MCF 10A (cell line): ENCODE results near the gene C6orf47. TPM values are rescaled to one million over a fixed set of nuclear protein-coding genes. Genes with fewer than 3 reads are reported as not detected.

ENCODE experiments used
- BruUV-seq: library from RNA; stranded (reverse); fragments of 400-500 nt; replicated peaks from 2 replicates; lab custom pipeline; 2021; lab: Mats Ljungman, UMichigan
- CTCF ChIA-PET: fragments of 300-600 bp; sonication (Branson Sonifier 250); formaldehyde crosslinking; extraction: SDS; loops from one replicate; lab custom pipeline; 2021; ENCODE audit warnings: antibody characterized with exemption, inconsistent platforms; lab: Yijun Ruan, JAX
- POLR2A ChIA-PET: fragments of 300-600, 350-650 bp; sonication (Branson Sonifier 250); formaldehyde crosslinking; extraction: SDS; loops from one replicate; lab custom pipeline; 2020; ENCODE audit warnings: antibody characterized with exemption, inconsistent platforms; lab: Yijun Ruan, JAX
- DNase-seq: peaks from one replicate; pipeline ENCODE4 v3.0.0-alpha.2; 2018; ENCODE audit not compliant: unreplicated experiment
- H3K27ac Mint-ChIP-seq: one replicate; pipeline ENCODE4 v1.8.0; 2022; ENCODE audit warnings: mild to moderate bottlenecking, low read depth, mixed read lengths; ENCODE audit not compliant: unreplicated experiment
- H3K27me3 Mint-ChIP-seq: one replicate; pipeline ENCODE4 v1.8.0; 2022; ENCODE audit warnings: mixed read lengths; ENCODE audit not compliant: insufficient read depth, unreplicated experiment
- H3K36me3 Mint-ChIP-seq: one replicate; pipeline ENCODE4 v1.8.0; 2022; ENCODE audit warnings: mild to moderate bottlenecking, moderate library complexity, mixed read lengths; ENCODE audit not compliant: insufficient read depth, unreplicated experiment
- H3K4me1 Mint-ChIP-seq: one replicate; pipeline ENCODE4 v1.8.0; 2022; ENCODE audit warnings: mixed read lengths; ENCODE audit not compliant: insufficient read depth, unreplicated experiment
- H3K4me3 Mint-ChIP-seq: one replicate; pipeline ENCODE4 v1.8.0; 2022; ENCODE audit warnings: mild to moderate bottlenecking, moderate library complexity, mixed read lengths; ENCODE audit not compliant: unreplicated experiment
- H3K9me3 Mint-ChIP-seq: one replicate; pipeline ENCODE4 v1.8.0; 2022; ENCODE audit warnings: mixed read lengths; ENCODE audit not compliant: unreplicated experiment
- intact Hi-C: fragments of 100-400 bp; cut with micrococcal nuclease; formaldehyde crosslinking; loops from 2 replicates; pipeline ENCODE4 v1.14.1; 2022
- total RNA-seq: library from RNA; stranded (reverse); gene quantifications from 2 replicates; pipeline ENCODE4 v1.2.3, GENCODE V29; 2022
- TF ChIP-seq, protein P1 (sequence below): fragments of 200-600 bp; IDR thresholded peaks from one replicate; pipeline ENCODE4 v1.8.0; 2022; ENCODE audit warnings: antibody characterized with exemption, mild to moderate bottlenecking; ENCODE audit not compliant: unreplicated experiment

C6orf47 gene
- total RNA-seq, 1 experiment from 2014 or later: 15.5 TPM

GRCh38 chr6:31706599-31706998 lies 46.0 kb upstream of the C6orf47 start, which contains the start of gene LY6G6F:
TSS of gene LY6G6F (plus strand) at chr6:31706866. CDS start at chr6:31706907, 41 bp downstream.
- peaks cover 12% of the 10 kb centered on the region for H3K4me1 Mint-ChIP-seq
- TF ChIP-seq, protein P1, sequence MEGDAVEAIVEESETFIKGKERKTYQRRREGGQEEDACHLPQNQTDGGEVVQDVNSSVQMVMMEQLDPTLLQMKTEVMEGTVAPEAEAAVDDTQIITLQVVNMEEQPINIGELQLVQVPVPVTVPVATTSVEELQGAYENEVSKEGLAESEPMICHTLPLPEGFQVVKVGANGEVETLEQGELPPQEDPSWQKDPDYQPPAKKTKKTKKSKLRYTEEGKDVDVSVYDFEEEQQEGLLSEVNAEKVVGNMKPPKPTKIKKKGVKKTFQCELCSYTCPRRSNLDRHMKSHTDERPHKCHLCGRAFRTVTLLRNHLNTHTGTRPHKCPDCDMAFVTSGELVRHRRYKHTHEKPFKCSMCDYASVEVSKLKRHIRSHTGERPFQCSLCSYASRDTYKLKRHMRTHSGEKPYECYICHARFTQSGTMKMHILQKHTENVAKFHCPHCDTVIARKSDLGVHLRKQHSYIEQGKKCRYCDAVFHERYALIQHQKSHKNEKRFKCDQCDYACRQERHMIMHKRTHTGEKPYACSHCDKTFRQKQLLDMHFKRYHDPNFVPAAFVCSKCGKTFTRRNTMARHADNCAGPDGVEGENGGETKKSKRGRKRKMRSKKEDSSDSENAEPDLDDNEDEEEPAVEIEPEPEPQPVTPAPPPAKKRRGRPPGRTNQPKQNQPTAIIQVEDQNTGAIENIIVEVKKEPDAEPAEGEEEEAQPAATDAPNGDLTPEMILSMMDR: no peak
- CTCF ChIA-PET: no interaction called here
- H3K9me3 Mint-ChIP-seq: no peaks in the 10 kb centered on the region
- H3K27me3 Mint-ChIP-seq: no peaks in the 10 kb centered on the region
- no peak within 1 kb of the TSS for H3K4me3 Mint-ChIP-seq
- DNase-seq: no peak
- intact Hi-C loops: no loop called here
- H3K36me3 Mint-ChIP-seq: peaks cover 6% of the 10 kb centered on the region
- no TSS peak for BruUV-seq
- no peak within 1 kb of the TSS for H3K27ac Mint-ChIP-seq
- POLR2A ChIA-PET: no interaction called here

- BruUV-seq: no TSS peak
- DNase-seq: no peak
- Mint-ChIP-seq H3K27ac (no peak overlapping the region), H3K4me1 (peaks cover 7% of the 10 kb centered on the region), H3K36me3 (peaks cover 6% of the 10 kb centered on the region), H3K4me3 (no peak overlapping the region), H3K27me3 (no peaks in the 10 kb centered on the region), H3K9me3 (no peaks in the 10 kb centered on the region)
- TF ChIP-seq, protein P1: no peak
- intact Hi-C loops: no loop called here
- ChIA-PET CTCF (no interaction called here), POLR2A (no interaction called here)
These were observed 45.4 kb upstream of the C6orf47 start for GRCh38 chr6:31705931-31706330.

DNA sequence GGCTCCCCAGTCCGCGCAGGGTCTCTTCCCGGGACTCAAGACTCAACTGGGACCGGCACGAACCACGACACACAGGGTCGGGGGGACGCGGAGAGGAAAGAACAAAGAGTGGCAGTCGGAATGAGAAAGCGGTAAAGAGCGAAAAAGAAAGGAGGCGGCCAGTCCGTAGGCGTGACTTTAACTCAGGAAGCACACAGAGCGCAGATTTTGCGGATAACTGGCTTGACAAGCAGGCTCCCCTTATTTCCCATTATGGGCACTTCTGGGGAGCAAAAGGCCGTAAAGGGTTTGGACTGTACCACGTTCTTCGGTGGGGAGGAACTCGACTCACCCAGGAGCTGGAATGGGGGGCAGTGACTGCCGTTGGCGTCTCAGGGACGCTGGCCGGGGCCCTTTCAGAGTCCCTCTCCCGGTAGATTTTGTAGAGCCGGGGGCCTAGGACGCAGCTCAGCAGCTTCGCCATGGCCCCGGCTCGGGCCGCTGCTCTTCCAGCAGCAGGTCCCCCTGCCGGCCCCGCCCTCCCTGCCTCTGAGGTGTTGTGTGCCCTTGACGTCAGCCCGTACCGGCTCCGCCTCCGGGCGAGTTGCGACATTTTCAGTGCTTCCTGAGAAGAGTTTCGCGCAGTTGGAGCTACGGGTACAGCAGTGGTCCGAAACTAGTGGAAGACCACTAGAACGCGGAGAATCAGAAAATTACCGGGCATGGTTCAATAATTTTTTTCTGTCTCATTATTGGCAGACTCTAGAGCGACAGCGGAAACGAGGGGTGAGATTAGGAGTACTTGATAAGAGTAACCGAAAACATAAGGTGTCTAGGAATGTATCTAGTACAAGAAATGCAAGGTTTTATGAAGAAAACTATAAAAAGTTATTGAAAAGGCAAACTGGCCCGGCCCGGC lies 42.5 kb upstream of the C6orf47 start, which contains the start of gene ABHD16A:
ABHD16A (minus strand) TSS at position 506 of the 898 bp plus-strand sequence; CDS start at position 463, 43 bp downstream.
- Mint-ChIP-seq H3K4me1 (peaks cover 5% of the 10 kb centered on the region), H3K9me3 (no peaks in the 10 kb centered on the region), H3K36me3 (peaks cover 24% of the 10 kb centered on the region), H3K4me3 (peak within 1 kb of the TSS; percentile 95), H3K27ac (peak within 1 kb of the TSS; percentile 89), H3K27me3 (no peaks in the 10 kb centered on the region)
- ChIA-PET CTCF (interaction anchor here (0.6 to 1.4 kb wide), 7 partner anchors 13 to 128 kb away, joined by 3 read pairs; partner anchors contain the start of gene C6orf47), POLR2A (interaction anchor here (0.6 to 3.4 kb wide), 44 partner anchors 9 to 1550 kb away, joined by 3 to 29 read pairs (median 5); partner anchors contain the start of genes BAG6, C6orf47, CLIC1 and CSNK2B)
- TF ChIP-seq, protein P1: no peak
- peak; percentile 98 for DNase-seq
- intact Hi-C loops: loop anchor here (1.0 to 2.0 kb wide), 2 partner anchors 26 to 36 kb away; partner anchors contain the start of gene DDAH2
- BruUV-seq: TSS peak; percentile 39

DNA sequence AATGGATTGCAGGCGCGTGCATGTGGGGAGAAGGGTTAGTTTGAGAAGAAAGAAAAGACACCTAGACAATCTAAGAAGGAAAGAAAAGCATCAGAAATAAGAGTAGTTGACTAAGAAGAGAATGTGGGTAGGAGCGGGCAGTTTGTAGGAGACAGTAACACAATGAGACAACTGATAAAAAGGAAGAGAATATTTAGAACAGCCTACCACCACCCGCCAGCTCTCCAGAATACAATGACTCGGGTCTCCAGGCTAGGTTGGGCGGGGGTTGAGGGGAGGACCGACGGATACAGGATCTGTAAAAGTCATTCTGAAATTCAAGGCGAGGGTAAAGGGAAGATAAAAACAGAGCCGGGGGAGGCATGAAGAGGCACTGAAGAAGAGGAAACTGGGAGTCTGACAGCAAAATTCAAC lies 41.8 kb upstream of the C6orf47 start:
- no peaks in the 10 kb centered on the region for H3K9me3 Mint-ChIP-seq
- ChIA-PET CTCF (interaction anchor here (0.8 to 1.2 kb wide), 3 partner anchors 12 to 124 kb away, joined by 3 read pairs; partner anchors contain the start of gene C6orf47), POLR2A (interaction anchor here (0.6 to 3.4 kb wide), 27 partner anchors 9 to 270 kb away, joined by 3 to 29 read pairs (median 6); partner anchors contain the start of genes BAG6, C6orf47, CLIC1 and CSNK2B)
- intact Hi-C loops: loop anchor here (2.0 kb wide), 1 partner anchor 36 kb away; no protein-coding TSS in a partner anchor
- DNase-seq: peak; percentile 15
- peaks cover 5% of the 10 kb centered on the region for H3K4me1 Mint-ChIP-seq
- TF ChIP-seq, protein P1: no peak
- BruUV-seq: no TSS peak
- no peaks in the 10 kb centered on the region for H3K27me3 Mint-ChIP-seq
- peak overlapping the region; percentile 95 for H3K4me3 Mint-ChIP-seq
- H3K27ac Mint-ChIP-seq: peak overlapping the region; percentile 89
- H3K36me3 Mint-ChIP-seq: peaks cover 24% of the 10 kb centered on the region
